Heart left ventricle (tissue), 16 donors: Measurements from ENCODE around the gene ACOXL. TPM values are rescaled to one million over a fixed set of nuclear protein-coding genes. Genes with fewer than 3 reads are reported as not detected.

Experiments
- ATAC-seq, 4 donors: fragments of 200-7000 bp; cut with Tn5 transposase; one replicate each; pipeline ENCODE4 v1.9.1; 2020 to 2022; ENCODE audit warnings: moderate library complexity in 4 of 4, mild to moderate bottlenecking in 3 of 4, moderate number of reproducible peaks in 1 of 4
- DNase-seq, 5 donors: peaks; one replicate each; pipeline ENCODE4 v3.0.0-alpha.2; 2020
- H3K27ac ChIP-seq, 12 donors: fragments of 200-600 bp; sonication (generic) in 4 of 12; one replicate each; pipeline versions ENCODE4 v1.5.0 to v1.8.0; 2016 to 2022; ENCODE audit warnings: mild to moderate bottlenecking in 2 of 12
- H3K27me3 ChIP-seq, 9 donors: fragments of 200-600 bp; sonication (generic) in 2 of 9; one replicate each; pipeline versions ENCODE4 v1.5.1 to v1.8.0; 2016 to 2022; ENCODE audit warnings: mild to moderate bottlenecking in 3 of 9
- H3K36me3 ChIP-seq, 9 donors: fragments of 200-600 bp; sonication (generic) in 2 of 9; one replicate each; pipeline versions ENCODE4 v1.5.0 to v1.8.0; 2018 to 2022; ENCODE audit warnings: mild to moderate bottlenecking in 2 of 9
- H3K4me1 ChIP-seq, 12 donors: fragments of 200-600 bp; sonication (generic) in 4 of 12; one replicate each; pipeline versions ENCODE4 v1.5.0 to v1.8.0; 2016 to 2022; ENCODE audit warnings: mild to moderate bottlenecking in 3 of 12
- H3K4me3 ChIP-seq, 12 donors: fragments of 200-600 bp; sonication (generic) in 4 of 12; one replicate each; pipeline versions ENCODE4 v1.5.0 to v1.8.0; 2017 to 2022; ENCODE audit warnings: mild to moderate bottlenecking in 9 of 12, moderate library complexity in 4 of 12
- H3K9me3 ChIP-seq, 12 donors: fragments of 200-600 bp; sonication (generic) in 4 of 12; one replicate each; pipeline versions ENCODE4 v1.5.0 to v1.8.0; 2016 to 2022; ENCODE audit warnings: mild to moderate bottlenecking in 1 of 12
- POLR2A ChIP-seq, 2 donors: fragments of 450-650 bp; IDR thresholded peaks; one replicate each; pipeline ENCODE4 v1.6.1; 2017; ENCODE audit warnings: antibody characterized with exemption in 2 of 2, mild to moderate bottlenecking in 2 of 2, moderate library complexity in 2 of 2
- WGBS, 4 donors: extraction: QIAGEN DNeasy Blood & Tissue Kit in 2 of 4; methylation state at CpG; one replicate each; pipeline versions ENCODE4 v1.1.5 to v1.1.7; 2013 to 2018; 5-methylcytosine and 5-hydroxymethylcytosine counted together
- intact Hi-C, 10 donors: fragments of 100-400 bp; cut with DNase I; formaldehyde crosslinking; loops; one replicate each; pipeline versions ENCODE4 v1.11.1 to v1.14.2; 2022
- polyA plus RNA-seq, 2 donors: library from polyadenylated mRNA; stranded (reverse); fragments of 200-250 nt; gene quantifications; one replicate each; pipeline ENCODE4 v1.2.3, GENCODE V29; 2013
- total RNA-seq, 9 donors: library from RNA; depleted of rRNA in 2 of 9; stranded (reverse); fragments of >200 nt in 2 of 9; fragmentation: NEBNext Ultra II Directional in 3 of 9; extraction: Animal tissue kit (Norgen Biotek cat#: 25700) in 3 of 9; gene quantifications; one replicate each; pipeline versions ENCODE4 v1.1.0 to v1.2.4, GENCODE V29; 2016 to 2023
- TF ChIP-seq, protein P1 (sequence below), 12 donors: fragments of 200-600 bp; sonication (generic) in 4 of 12; IDR thresholded peaks; one replicate each; pipeline versions ENCODE4 v1.5.0 to v1.8.0; 2018 to 2022; ENCODE audit warnings: antibody characterized with exemption in 12 of 12, mild to moderate bottlenecking in 5 of 12
- donor health status: ischemic (EF 13 %, LVEDD 7.1; RV severe dilation, severe dysfunction).
- donor health status: healthy with polysubstance abuse.
- donor health status: DM: no; HTN: yes; CAD: no.
- donor health status: DM: no; HTN: no; CAD: no.
- donor health status: ischemic (EF 25% LVEDD 6.9; RV normal size, moderate dysfunction).
- donor health status: ischemic (EF 25% LVEDD 5.7; RV mildly dilated, moderate dysfunction).
- donor health status: healthy.
- donor health status: DM: yes; HTN: yes; CAD: no.
- donor health status: ischemic (EF 35%, LVEDD 5.7; RV mildly dilated, moderate dysfunction).
- donor health status: nonischemic (EF 11% LVEDD 7.7; RV severe dilation, severe dysfunction).
- donor health status: DM: yes; HTN: yes; CAD: no.
- donor health status: PGD.
- donor health status: ischemic (EF 29% LVEDD 5.4; RV normal size, mild dysfunction).
- donor health status: nonischemic (EF 23%, LVEDD 6.1; RV moderate dilation, normal function).

The ACOXL gene
- total and polyA plus RNA-seq, 11 donors: 0.25 TPM; not detected in 10

DNA sequence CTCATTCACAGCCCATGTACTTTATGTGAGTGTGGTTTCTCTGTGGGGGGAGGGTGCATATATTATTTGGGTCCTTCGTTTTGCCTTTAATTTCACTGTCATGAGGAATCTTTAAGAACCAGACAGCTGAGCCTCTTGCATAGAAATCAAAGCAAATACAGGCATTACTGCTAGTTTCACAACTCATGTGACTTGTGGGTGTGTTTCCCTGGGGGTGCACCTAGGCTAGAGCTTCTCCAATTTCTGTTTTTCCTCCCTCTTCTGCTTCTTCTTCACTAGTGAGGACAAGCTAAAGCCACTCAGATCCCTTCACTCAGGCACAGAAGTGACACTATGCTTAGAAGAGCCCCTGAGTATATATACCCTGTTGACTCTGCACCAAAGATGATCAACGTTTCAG lies 131.4 kb downstream of the ACOXL start:
- no peak for ATAC-seq
- Histone ChIP-seq H3K27me3 (peaks cover 0 to 57% (median 2%) of the 10 kb centered on the region in 9 donors), H3K4me1 (no peaks in the 10 kb centered on the region), H3K36me3 (no peaks in the 10 kb centered on the region), H3K4me3 (no peak overlapping the region), H3K9me3 (no peaks in the 10 kb centered on the region), H3K27ac (no peak overlapping the region)
- intact Hi-C loops: no loop called here
- no peak for DNase-seq
- TF ChIP-seq POLR2A (IDR thresholded peaks at IDR 0.05): no peak
- TF ChIP-seq, protein P1, sequence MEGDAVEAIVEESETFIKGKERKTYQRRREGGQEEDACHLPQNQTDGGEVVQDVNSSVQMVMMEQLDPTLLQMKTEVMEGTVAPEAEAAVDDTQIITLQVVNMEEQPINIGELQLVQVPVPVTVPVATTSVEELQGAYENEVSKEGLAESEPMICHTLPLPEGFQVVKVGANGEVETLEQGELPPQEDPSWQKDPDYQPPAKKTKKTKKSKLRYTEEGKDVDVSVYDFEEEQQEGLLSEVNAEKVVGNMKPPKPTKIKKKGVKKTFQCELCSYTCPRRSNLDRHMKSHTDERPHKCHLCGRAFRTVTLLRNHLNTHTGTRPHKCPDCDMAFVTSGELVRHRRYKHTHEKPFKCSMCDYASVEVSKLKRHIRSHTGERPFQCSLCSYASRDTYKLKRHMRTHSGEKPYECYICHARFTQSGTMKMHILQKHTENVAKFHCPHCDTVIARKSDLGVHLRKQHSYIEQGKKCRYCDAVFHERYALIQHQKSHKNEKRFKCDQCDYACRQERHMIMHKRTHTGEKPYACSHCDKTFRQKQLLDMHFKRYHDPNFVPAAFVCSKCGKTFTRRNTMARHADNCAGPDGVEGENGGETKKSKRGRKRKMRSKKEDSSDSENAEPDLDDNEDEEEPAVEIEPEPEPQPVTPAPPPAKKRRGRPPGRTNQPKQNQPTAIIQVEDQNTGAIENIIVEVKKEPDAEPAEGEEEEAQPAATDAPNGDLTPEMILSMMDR (IDR thresholded peaks at IDR 0.05): no peak
- 79 to 86% (median 82%) methylated on average over 2 of the region's 2 CpGs for WGBS, 4 donors

DNA sequence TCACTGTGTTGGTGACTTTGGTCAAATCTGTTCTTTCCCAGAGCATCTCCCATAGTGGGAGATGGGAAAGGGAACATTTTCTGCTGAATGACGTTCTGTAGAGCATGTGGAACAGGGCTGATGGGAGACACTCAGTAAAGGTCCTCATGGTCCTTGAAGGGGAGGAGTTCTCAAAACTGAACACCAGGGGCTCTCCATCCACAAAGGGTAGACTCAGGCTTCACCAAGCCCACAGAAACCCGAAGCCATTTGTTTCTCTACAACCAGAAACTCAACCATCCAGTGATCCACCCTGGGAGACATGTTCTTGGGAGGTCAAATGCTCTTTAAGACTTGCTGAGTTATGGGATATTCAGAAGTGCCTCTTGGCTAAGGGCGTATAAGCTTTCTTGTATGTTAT lies 131.8 kb downstream of the ACOXL start:
- peaks cover 0 to 57% (median 2%) of the 10 kb centered on the region in 9 donors for H3K27me3 ChIP-seq
- 81 to 96% (median 91%) methylated on average over 3 of the region's 3 CpGs for WGBS, 4 donors

DNA sequence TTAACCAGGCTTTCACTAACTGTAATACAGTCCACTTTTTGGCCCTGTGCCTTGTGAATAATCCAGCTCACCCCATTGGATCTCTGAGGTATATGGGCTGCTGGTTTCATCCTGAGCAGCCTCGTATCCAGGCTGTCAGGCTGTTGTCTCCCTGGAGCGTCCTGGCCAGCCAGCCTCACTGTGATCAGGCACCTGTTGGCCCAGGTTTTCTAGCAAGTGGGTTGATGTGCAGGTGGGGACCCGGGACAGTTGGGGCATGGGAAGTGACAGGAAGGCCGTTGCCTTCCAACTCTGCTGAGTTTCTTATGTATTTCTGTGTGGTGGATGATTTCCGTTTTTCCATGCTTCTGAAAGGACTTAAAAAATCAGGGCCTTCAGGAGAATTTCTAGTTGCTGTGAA lies 132.4 kb downstream of the ACOXL start:
- no peak for TF ChIP-seq POLR2A (IDR thresholded peaks at IDR 0.05)
- TF ChIP-seq, protein P1 (IDR thresholded peaks at IDR 0.05): no peak
- Histone ChIP-seq H3K9me3 (no peaks in the 10 kb centered on the region), H3K4me3 (no peak overlapping the region), H3K27ac (no peak overlapping the region), H3K4me1 (no peaks in the 10 kb centered on the region), H3K27me3 (peaks cover 0 to 51% (median 2%) of the 10 kb centered on the region in 9 donors), H3K36me3 (no peaks in the 10 kb centered on the region)
- DNase-seq: no peak
- intact Hi-C loops: loop anchor here in 1 of 10 donors (5.0 kb wide), 1 partner anchor 88 kb away; no protein-coding TSS in a partner anchor
- no peak for ATAC-seq
- 82 to 90% (median 85%) methylated on average over 4 to 5 of the region's 5 CpGs for WGBS, 4 donors

More for the DNA sequence above, 131.8 kb downstream of the ACOXL start:
- Histone ChIP-seq H3K9me3 (no peaks in the 10 kb centered on the region), H3K36me3 (no peaks in the 10 kb centered on the region), H3K4me1 (no peaks in the 10 kb centered on the region), H3K4me3 (no peak overlapping the region), H3K27ac (no peak overlapping the region)
- DNase-seq (no peak), ATAC-seq (no peak)
- intact Hi-C loops: no loop called here
- TF ChIP-seq POLR2A (IDR thresholded peaks at IDR 0.05): no peak
- TF ChIP-seq, protein P1 (IDR thresholded peaks at IDR 0.05): no peak

GRCh38 chr2:110865188-110865587 lies 132.8 kb downstream of the ACOXL start:
- no peaks in the 10 kb centered on the region for H3K4me1 ChIP-seq
- intact Hi-C loops: loop anchor here in 1 of 10 donors (5.0 kb wide), 1 partner anchor 87 kb away; no protein-coding TSS in a partner anchor
- no peak overlapping the region for H3K4me3 ChIP-seq
- H3K27ac ChIP-seq: no peak overlapping the region
- ATAC-seq: no peak
- peaks cover 0 to 48% (median 2%) of the 10 kb centered on the region in 9 donors for H3K27me3 ChIP-seq
- no peaks in the 10 kb centered on the region for H3K36me3 ChIP-seq
- TF ChIP-seq, protein P1 (IDR thresholded peaks at IDR 0.05): no peak
- no peak for TF ChIP-seq POLR2A (IDR thresholded peaks at IDR 0.05)
- no peaks in the 10 kb centered on the region for H3K9me3 ChIP-seq
- 78 to 85% (median 83%) methylated on average over 5 of the region's 5 CpGs for whole genome bisulfite sequencing, 4 donors
- no peak for DNase-seq
